HepG2 (cell line): Measurements from ENCODE around the gene GRID1. TPM values are rescaled to one million over a fixed set of nuclear protein-coding genes. Genes with fewer than 3 reads are reported as not detected.

ENCODE experiments used
- ATAC-seq: fragments of 200-7000 bp; cut with Tn5 transposase; 3 replicates; pipeline ENCODE4 v1.9.1; 2020; ENCODE audit warnings: mild to moderate bottlenecking, moderate library complexity
- BruUV-seq: library from RNA; stranded (reverse); fragments of 400-500 nt; replicated peaks from 2 replicates; lab custom pipeline; 2021; lab: Mats Ljungman, UMichigan
- CTCF ChIA-PET: fragments of 300-600 bp; formaldehyde crosslinking; extraction: SDS; loops from one replicate; lab custom pipeline; 2021; ENCODE audit warnings: low total read pairs, inconsistent platforms, low intra/inter-chr PET ratio; lab: Yijun Ruan, JAX
- POLR2A ChIA-PET: fragments of 350-600 bp; sonication (Branson Sonifier 250); formaldehyde crosslinking; loops from one replicate; lab custom pipeline; 2020; ENCODE audit warnings: antibody characterized with exemption, inconsistent platforms; lab: Yijun Ruan, JAX
- DNase-seq: peaks from one replicate; pipeline ENCODE4 v3.0.0-alpha.2; 2015; ENCODE audit warnings: low spot score
- FAIRE-seq: peaks from 3 replicates; lab custom pipeline; 2011; peaks lifted over from hg19 to GRCh38; lab: Jason Lieb, UNC
- H2AFZ ChIP-seq: one replicate; pipeline ENCODE4 v1.6.1; 2011; ENCODE audit warnings: low read length, inconsistent platforms
- H3K27ac ChIP-seq: fragments of 300-600 bp; 3 replicates; pipeline ENCODE4 v1.8.0; 2011; ENCODE audit warnings: mixed run types, mild to moderate bottlenecking, mixed read lengths, low read length, inconsistent platforms; ENCODE audit not compliant: insufficient read depth; ENCODE audit errors: extremely low read length
- H3K27me3 ChIP-seq, 2 experiments: fragments of 200-600 bp in 1 of 2; 2 replicates in 1 of 2; 3 replicates in 1 of 2; pipeline versions ENCODE4 v1.6.0 to v1.8.0; 2011; ENCODE audit warnings: low read length in 2 of 2, mild to moderate bottlenecking in 2 of 2, moderate library complexity in 2 of 2, inconsistent platforms in 1 of 2; ENCODE audit not compliant: insufficient read depth in 2 of 2, control insufficient read depth in 1 of 2
- H3K36me3 ChIP-seq, 2 experiments: fragments of 200-600 bp in 1 of 2; replicated peaks in 1 of 2; 2 replicates in 1 of 2; 3 replicates in 1 of 2; pipeline versions ENCODE4 v1.5.1 to v1.8.0; 2011; ENCODE audit warnings: low read length in 2 of 2, inconsistent platforms in 1 of 2; ENCODE audit not compliant: insufficient read depth in 2 of 2, control insufficient read depth in 1 of 2
- H3K4me1 ChIP-seq: 2 replicates; pipeline ENCODE4 v1.5.1; 2012; ENCODE audit warnings: low read length, inconsistent platforms; ENCODE audit not compliant: insufficient read depth
- H3K4me2 ChIP-seq: 2 replicates; pipeline ENCODE4 v1.6.0; 2011; ENCODE audit warnings: low read depth, low read length, inconsistent platforms
- H3K4me3 ChIP-seq, 3 experiments: fragments of 200-600 bp in 1 of 3; sonication (generic), shearing (Covaris generic) in 1 of 3; replicated peaks in 1 of 3; 2 replicates each; pipeline ENCODE4 v1.5.1; 2011 to 2016; ENCODE audit warnings: low read length in 3 of 3, inconsistent platforms in 2 of 3, low read depth in 2 of 3, mild to moderate bottlenecking in 2 of 3, control low read depth in 1 of 3, mixed read lengths in 1 of 3; ENCODE audit not compliant: insufficient read depth in 1 of 3
- H3K79me2 ChIP-seq: one replicate; pipeline ENCODE4 v1.6.1; 2011; ENCODE audit warnings: low read length, inconsistent platforms; ENCODE audit not compliant: insufficient read depth
- H3K9ac ChIP-seq: 2 replicates; pipeline ENCODE4 v1.6.0; 2011; ENCODE audit warnings: mild to moderate bottlenecking, low read depth, low read length, inconsistent platforms; ENCODE audit not compliant: insufficient read depth
- H3K9me3 ChIP-seq: 2 replicates; pipeline ENCODE4 v1.5.1; 2012; ENCODE audit warnings: mild to moderate bottlenecking, low read length
- H4K20me1 ChIP-seq: 2 replicates; pipeline ENCODE4 v1.6.0; 2011; ENCODE audit warnings: inconsistent platforms, mild to moderate bottlenecking, low read length, moderate library complexity; ENCODE audit not compliant: insufficient read depth
- FIP1L1 ChIP-seq: fragments of 200-400 bp; formaldehyde crosslinking; IDR thresholded peaks from 2 replicates; pipeline ENCODE4 v1.6.1; 2018; ENCODE audit warnings: low read depth, mild to moderate bottlenecking, low read length, moderate library complexity, borderline replicate concordance; ENCODE audit not compliant: insufficient read depth
- GTF3A ChIP-seq: sonication (generic); formaldehyde crosslinking; conservative IDR thresholded peaks from 2 replicates; pipeline ENCODE4 v1.4.0; 2020; ENCODE audit warnings: mild to moderate bottlenecking, missing genetic modification reagents
- IRF1 ChIP-seq: sonication (generic); formaldehyde crosslinking; IDR thresholded peaks from 2 replicates; pipeline ENCODE4 v1.4.0; 2020; ENCODE audit warnings: low read depth, mild to moderate bottlenecking, missing genetic modification reagents
- JUND ChIP-seq: sonication (generic); formaldehyde crosslinking; IDR thresholded peaks from 2 replicates; pipeline ENCODE4 v1.8.0; 2022; ENCODE audit warnings: mild to moderate bottlenecking, missing genetic modification reagents
- KDM2A ChIP-seq: sonication (generic); formaldehyde crosslinking; IDR thresholded peaks from 2 replicates; pipeline ENCODE4 v1.4.0; 2020; ENCODE audit warnings: low read depth, missing genetic modification reagents, borderline replicate concordance
- MED8 ChIP-seq: sonication (generic); formaldehyde crosslinking; IDR thresholded peaks from 2 replicates; pipeline ENCODE4 v1.8.1; 2023; ENCODE audit warnings: mild to moderate bottlenecking, missing genetic modification reagents; ENCODE audit not compliant: insufficient replicate concordance
- POLR2G ChIP-seq: fragments of 200-400 bp; formaldehyde crosslinking; IDR thresholded peaks from 2 replicates; pipeline ENCODE4 v1.6.1; 2018; ENCODE audit warnings: mild to moderate bottlenecking, low read depth, low read length, moderate library complexity
- REST ChIP-seq, 2 experiments: IDR thresholded peaks; 2 replicates each; pipeline ENCODE4 v1.6.1; 2011 to 2012; ENCODE audit warnings: low read length in 2 of 2, borderline replicate concordance in 1 of 2, low read depth in 1 of 2, mild to moderate bottlenecking in 1 of 2, moderate library complexity in 1 of 2
- SPEN ChIP-seq: sonication (generic); formaldehyde crosslinking; IDR thresholded peaks from 2 replicates; pipeline ENCODE4 v1.5.1; 2020; ENCODE audit warnings: low read depth, mild to moderate bottlenecking, missing genetic modification reagents
- XBP1 ChIP-seq: sonication (generic); formaldehyde crosslinking; IDR thresholded peaks from 2 replicates; pipeline ENCODE4 v1.5.0; 2020; ENCODE audit warnings: missing genetic modification reagents
- YEATS2 ChIP-seq: sonication (generic); formaldehyde crosslinking; IDR thresholded peaks from 2 replicates; pipeline ENCODE4 v1.4.0; 2020; ENCODE audit warnings: missing genetic modification reagents, borderline replicate concordance
- ZBTB34 ChIP-seq: sonication (generic); formaldehyde crosslinking; IDR thresholded peaks from 2 replicates; pipeline ENCODE4 v1.8.0; 2022; ENCODE audit warnings: mild to moderate bottlenecking, missing genetic modification reagents
- ZBTB8A ChIP-seq: sonication (generic); formaldehyde crosslinking; IDR thresholded peaks from 2 replicates; pipeline ENCODE4 v1.4.0; 2020; ENCODE audit warnings: mild to moderate bottlenecking, low read depth, missing genetic modification reagents, borderline replicate concordance
- ZNF10 ChIP-seq: sonication (generic); formaldehyde crosslinking; IDR thresholded peaks from 2 replicates; pipeline ENCODE4 v1.4.0; 2020; ENCODE audit warnings: mild to moderate bottlenecking, low read depth, missing genetic modification reagents, borderline replicate concordance
- ZNF34 ChIP-seq: sonication (generic); formaldehyde crosslinking; IDR thresholded peaks from 2 replicates; pipeline ENCODE4 v1.4.0; 2020; ENCODE audit warnings: mild to moderate bottlenecking, missing genetic modification reagents, borderline replicate concordance
- ZNF430 ChIP-seq: sonication (generic); formaldehyde crosslinking; IDR thresholded peaks from 2 replicates; pipeline ENCODE4 v1.9.0; 2021; ENCODE audit warnings: mild to moderate bottlenecking, missing genetic modification reagents
- ZNF484 ChIP-seq: sonication (generic); formaldehyde crosslinking; IDR thresholded peaks from 2 replicates; pipeline ENCODE4 v1.5.1; 2020; ENCODE audit warnings: mild to moderate bottlenecking, low read depth, missing genetic modification reagents, borderline replicate concordance
- ZNF605 ChIP-seq: sonication (generic); formaldehyde crosslinking; IDR thresholded peaks from 2 replicates; pipeline ENCODE4 v1.8.0; 2022; ENCODE audit warnings: mild to moderate bottlenecking, missing genetic modification reagents
- ZNF672 ChIP-seq: sonication (generic); formaldehyde crosslinking; IDR thresholded peaks from 2 replicates; pipeline ENCODE4 v1.8.1; 2022; ENCODE audit warnings: missing genetic modification reagents
- WGBS: methylation state at CpG from one replicate; pipeline ENCODE4 v1.1.6; 2017; ENCODE audit warnings: low lambda C conversion rate; 5-methylcytosine and 5-hydroxymethylcytosine counted together
- in situ Hi-C: cut with HindIII; loops from 2 replicates; pipeline ENCODE4 v1.10.0; 2017; ENCODE audit warnings: low pct_unique_long_range_greater_than_20kb; ENCODE audit not compliant: extremely low pct_ligation_motif_present
- intact Hi-C: fragments of 100-400 bp; cut with micrococcal nuclease; formaldehyde crosslinking; loops from one replicate; pipeline ENCODE4 v1.10.0; 2022; ENCODE audit not compliant: unreplicated experiment
- polyA plus RNA-seq, 8 experiments: library from polyadenylated mRNA; depleted of rRNA in 3 of 8; stranded (reverse) in 7 of 8; unstranded in 1 of 8; fragments of >200 nt; fragmentation: Illumina TruSeq in 4 of 8; extraction: Trizol in 4 of 8; gene quantifications; 2 replicates each; pipeline versions ENCODE4 v1.2.1 to v1.2.3, GENCODE V29; 2011 to 2016; ENCODE audit warnings: low read depth in 4 of 8, missing spikeins in 1 of 8, mixed read lengths in 1 of 8; ENCODE audit not compliant: insufficient read depth in 1 of 8
- total RNA-seq, 5 experiments: library from RNA; depleted of rRNA; stranded (reverse); fragments of >200 nt; fragmentation: Illumina TruSeq; extraction: Trizol; gene quantifications; 2 replicates each; pipeline ENCODE4 v1.2.3, GENCODE V29; 2016; ENCODE audit warnings: low read depth in 1 of 5

GRID1 gene
- total and polyA plus RNA-seq, 2 of the 13 experiments (the other 11 are each of a cell fraction or from before 2014, with no cell fraction given) = 0.05 TPM; not detected in 1

GRCh38 chr10:86180861-86181260, 185.7 kb downstream of the GRID1 start:
- Histone ChIP-seq H3K27ac (no peak overlapping the region), H3K27me3 (peaks cover 0 to 24% of the 10 kb centered on the region in 2 experiments; a peak in 2 of 5 replicates), H4K20me1 (no peaks in the 10 kb centered on the region), H3K9me3 (no peaks in the 10 kb centered on the region), H2AFZ (no peak overlapping the region), H3K36me3 (no peaks in the 10 kb centered on the region), H3K79me2 (no peaks in the 10 kb centered on the region), H3K4me3 (no peak overlapping the region), H3K4me1 (no peaks in the 10 kb centered on the region), H3K4me2 (no peak overlapping the region), H3K9ac (no peak overlapping the region)
- POLR2A ChIA-PET = no interaction called here
- CTCF ChIA-PET = no interaction called here
- no peak for DNase-seq
- intact Hi-C loops (no loop called here), in situ Hi-C loops (no loop called here)
- WGBS = 0% methylated on average over 1 of the region's 4 CpGs
- BruUV-seq = no TSS peak
- TF ChIP-seq MED8 (CRISPR knock-in tag) = no peak
- TF ChIP-seq GTF3A (CRISPR knock-in tag) = no peak
- no peak for TF ChIP-seq ZNF34 (CRISPR knock-in tag)
- TF ChIP-seq ZNF10 (CRISPR knock-in tag) = no peak
- TF ChIP-seq KDM2A (CRISPR knock-in tag) = no peak
- no peak for TF ChIP-seq ZBTB8A
- no peak for TF ChIP-seq POLR2G
- TF ChIP-seq IRF1 = no peak
- no peak for TF ChIP-seq SPEN (CRISPR knock-in tag)
- no peak for TF ChIP-seq XBP1 (CRISPR knock-in tag)
- no peak for TF ChIP-seq ZBTB34 (CRISPR knock-in tag)
- TF ChIP-seq ZNF605 (CRISPR knock-in tag) = no peak
- TF ChIP-seq JUND (CRISPR knock-in tag) = no peak
- TF ChIP-seq ZNF430 (CRISPR knock-in tag) = no peak
- TF ChIP-seq REST (IDR thresholded peaks at IDR 0.05; ENCODE audit: borderline replicate concordance in 1 of 2, low read depth in 1 of 2, low read length in 2 of 2) = no peak
- no peak for TF ChIP-seq FIP1L1
- no peak for TF ChIP-seq ZNF484
- no peak for TF ChIP-seq YEATS2
- no peak for TF ChIP-seq ZNF672 (CRISPR knock-in tag)
- ATAC-seq = no peak
- no peak for FAIRE-seq
